Astrocyte (in vitro differentiated cells and primary cell): ENCODE results near the gene ZSWIM7.

Experiments used
- EZH2 ChIP-seq: IDR thresholded peaks from 2 replicates; pipeline ENCODE4 v1.6.1; 2012; ENCODE audit warnings: mild to moderate bottlenecking, low read length, inconsistent platforms; ENCODE audit not compliant: insufficient read depth
- TF ChIP-seq, protein P1 (sequence below): IDR thresholded peaks from 2 replicates; pipeline ENCODE4 v1.5.1; 2011; ENCODE audit warnings: low read depth, mild to moderate bottlenecking, inconsistent platforms, low read length, moderate library complexity; ENCODE audit not compliant: insufficient read depth

- TF ChIP-seq, protein P1, sequence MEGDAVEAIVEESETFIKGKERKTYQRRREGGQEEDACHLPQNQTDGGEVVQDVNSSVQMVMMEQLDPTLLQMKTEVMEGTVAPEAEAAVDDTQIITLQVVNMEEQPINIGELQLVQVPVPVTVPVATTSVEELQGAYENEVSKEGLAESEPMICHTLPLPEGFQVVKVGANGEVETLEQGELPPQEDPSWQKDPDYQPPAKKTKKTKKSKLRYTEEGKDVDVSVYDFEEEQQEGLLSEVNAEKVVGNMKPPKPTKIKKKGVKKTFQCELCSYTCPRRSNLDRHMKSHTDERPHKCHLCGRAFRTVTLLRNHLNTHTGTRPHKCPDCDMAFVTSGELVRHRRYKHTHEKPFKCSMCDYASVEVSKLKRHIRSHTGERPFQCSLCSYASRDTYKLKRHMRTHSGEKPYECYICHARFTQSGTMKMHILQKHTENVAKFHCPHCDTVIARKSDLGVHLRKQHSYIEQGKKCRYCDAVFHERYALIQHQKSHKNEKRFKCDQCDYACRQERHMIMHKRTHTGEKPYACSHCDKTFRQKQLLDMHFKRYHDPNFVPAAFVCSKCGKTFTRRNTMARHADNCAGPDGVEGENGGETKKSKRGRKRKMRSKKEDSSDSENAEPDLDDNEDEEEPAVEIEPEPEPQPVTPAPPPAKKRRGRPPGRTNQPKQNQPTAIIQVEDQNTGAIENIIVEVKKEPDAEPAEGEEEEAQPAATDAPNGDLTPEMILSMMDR, result no peak
- no peak for TF ChIP-seq EZH2
Measured at GRCh38 chr17:15963670-15964110, 35.8 kb downstream of the ZSWIM7 start.
